IPS-18a (cell line): ENCODE data around the gene BTAF1.
"Not testable (repeated sequence)": the region's sequence is repeated elsewhere in the genome, so short reads cannot be mapped to it uniquely, and the experiment has no call there.

Source experiments
- H3K27ac ChIP-seq: one replicate; pipeline ENCODE4 v1.5.1; 2013; ENCODE audit warnings: low read length
- H3K27me3 ChIP-seq: one replicate; pipeline ENCODE4 v1.6.1; 2013; ENCODE audit warnings: mild to moderate bottlenecking, low read length; ENCODE audit not compliant: control insufficient read depth, insufficient read depth
- H3K36me3 ChIP-seq: one replicate; pipeline ENCODE4 v1.6.1; 2013; ENCODE audit warnings: low read depth, low read length; ENCODE audit not compliant: control insufficient read depth
- H3K4me1 ChIP-seq: one replicate; pipeline ENCODE4 v1.6.1; 2013; ENCODE audit warnings: low read depth, low read length; ENCODE audit not compliant: control insufficient read depth
- H3K4me3 ChIP-seq: one replicate; pipeline ENCODE4 v1.5.1; 2013; ENCODE audit warnings: low read length
- H3K9ac ChIP-seq: one replicate; pipeline ENCODE4 v1.6.1; 2013; ENCODE audit warnings: mild to moderate bottlenecking, low read length, moderate library complexity
- H3K9me3 ChIP-seq: one replicate; pipeline ENCODE4 v1.6.1; 2013; ENCODE audit warnings: low read depth, low read length; ENCODE audit not compliant: control insufficient read depth

The BTAF1 gene

DNA sequence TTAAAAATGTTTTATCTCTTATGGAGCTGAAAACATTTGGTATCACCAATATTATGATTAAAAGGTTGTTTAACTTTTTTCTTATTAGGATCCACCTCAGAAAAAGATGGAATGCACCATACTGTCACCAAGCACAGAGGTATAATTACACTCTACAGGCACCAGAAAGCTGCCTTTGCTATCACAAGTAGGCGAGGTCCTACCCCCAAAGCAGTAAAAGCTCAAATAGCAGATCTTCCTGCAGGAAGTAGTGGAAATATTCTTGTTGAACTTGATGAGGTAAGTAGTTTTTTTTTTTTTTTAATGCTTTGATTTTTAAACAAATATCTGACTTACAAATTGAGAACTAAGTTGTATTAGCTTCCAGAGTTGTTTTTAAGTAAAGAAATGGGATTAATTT, 68.5 kb downstream of the BTAF1 start:
- H3K9ac ChIP-seq: no peak overlapping the region
- no peaks in the 10 kb centered on the region for H3K4me1 ChIP-seq
- H3K27ac ChIP-seq: no peak overlapping the region
- H3K4me3 ChIP-seq: no peak overlapping the region
- H3K27me3 ChIP-seq: no peaks in the 10 kb centered on the region
- peaks cover 67% of the 10 kb centered on the region for H3K36me3 ChIP-seq
- H3K9me3 ChIP-seq: no peaks in the 10 kb centered on the region

DNA sequence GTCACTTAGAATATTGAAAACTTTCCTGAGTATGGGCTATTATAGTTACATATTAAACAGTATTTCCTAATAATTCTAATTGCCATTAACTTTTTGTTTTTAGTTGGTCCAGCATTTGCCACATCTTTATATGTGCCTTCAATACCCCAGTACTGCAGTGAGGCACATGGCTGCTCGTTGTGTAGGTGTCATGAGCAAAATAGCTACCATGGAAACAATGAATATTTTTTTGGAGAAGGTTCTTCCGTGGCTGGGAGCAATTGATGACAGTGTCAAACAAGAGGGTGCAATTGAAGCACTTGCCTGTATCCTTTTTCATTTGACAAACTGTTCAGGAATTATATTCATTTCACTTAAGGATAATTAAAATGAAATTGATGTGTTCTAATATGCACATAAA, 72.7 kb downstream of the BTAF1 start:
- H3K4me3 ChIP-seq: no peak overlapping the region
- H3K4me1 ChIP-seq: no peaks in the 10 kb centered on the region
- H3K9ac ChIP-seq: no peak overlapping the region
- H3K36me3 ChIP-seq: peaks cover 72% of the 10 kb centered on the region
- H3K27ac ChIP-seq: no peak overlapping the region
- no peaks in the 10 kb centered on the region for H3K9me3 ChIP-seq
- no peaks in the 10 kb centered on the region for H3K27me3 ChIP-seq

DNA sequence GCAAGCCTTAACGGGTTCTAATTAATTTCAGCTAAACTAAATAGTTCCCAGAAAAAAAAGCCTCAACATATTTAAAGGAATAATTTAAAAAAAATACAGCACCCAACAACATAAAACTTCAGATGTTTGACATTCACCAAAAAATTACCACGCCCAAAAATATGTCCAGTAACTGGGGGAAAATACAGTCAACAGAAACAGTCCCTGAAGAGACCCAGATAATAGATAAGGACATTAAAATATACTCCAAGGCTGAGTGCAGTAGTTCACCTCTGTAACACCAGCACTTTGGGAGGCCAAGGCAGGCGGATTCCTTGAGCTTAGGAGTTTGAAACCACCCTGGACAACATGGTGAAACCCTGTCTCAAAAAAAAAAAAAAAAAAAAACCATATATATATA, 78.0 kb downstream of the BTAF1 start:
- H3K27me3 ChIP-seq: no peaks in the 10 kb centered on the region
- no peaks in the 10 kb centered on the region for H3K4me1 ChIP-seq
- no peak overlapping the region for H3K27ac ChIP-seq
- no peak overlapping the region for H3K9ac ChIP-seq
- peaks cover 48% of the 10 kb centered on the region for H3K36me3 ChIP-seq
- no peak overlapping the region for H3K4me3 ChIP-seq
- no peaks in the 10 kb centered on the region for H3K9me3 ChIP-seq

- H3K27ac ChIP-seq: no peak overlapping the region
- H3K9ac ChIP-seq: no peak overlapping the region
- no peaks in the 10 kb centered on the region for H3K4me1 ChIP-seq
- H3K4me3 ChIP-seq: no peak overlapping the region
- H3K9me3 ChIP-seq: no peaks in the 10 kb centered on the region
- H3K36me3 ChIP-seq: peaks cover 48% of the 10 kb centered on the region
- H3K27me3 ChIP-seq: no peaks in the 10 kb centered on the region
Measured at GRCh38 chr10:92001995-92002394, 78.4 kb downstream of the BTAF1 start.

GRCh38 chr10:92003258-92003657, 79.7 kb downstream of the BTAF1 start:
- Histone ChIP-seq H3K27ac (no peak overlapping the region), H3K9ac (no peak overlapping the region), H3K27me3 (no peaks in the 10 kb centered on the region), H3K4me3 (no peak overlapping the region), H3K4me1 (no peaks in the 10 kb centered on the region), H3K9me3 (no peaks in the 10 kb centered on the region), H3K36me3 (peaks cover 36% of the 10 kb centered on the region)

DNA sequence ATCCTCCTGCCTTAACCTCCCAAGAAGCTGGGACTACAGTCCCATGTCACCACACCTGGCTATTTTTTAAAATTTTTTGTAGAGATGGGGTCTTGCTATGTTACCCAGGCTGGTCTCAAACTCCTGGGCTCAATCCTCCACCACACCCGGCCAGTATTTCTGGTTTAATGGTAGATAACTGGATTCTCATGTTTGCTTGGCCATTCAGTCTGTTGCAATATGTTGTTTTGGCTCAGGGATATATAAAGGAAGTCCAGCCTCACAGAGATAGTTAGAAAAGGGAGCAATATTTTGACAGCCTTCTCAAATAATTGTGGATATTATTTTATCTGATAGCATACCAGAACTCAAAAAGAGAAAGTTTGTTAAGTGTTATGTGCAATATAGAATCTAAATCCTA, 82.4 kb downstream of the BTAF1 start:
- Histone ChIP-seq H3K9me3 (no peaks in the 10 kb centered on the region), H3K27me3 (no peaks in the 10 kb centered on the region), H3K36me3 (peaks cover 41% of the 10 kb centered on the region), H3K27ac (no peak overlapping the region), H3K4me3 (no peak overlapping the region), H3K4me1 (no peaks in the 10 kb centered on the region), H3K9ac (no peak overlapping the region)

GRCh38 chr10:92009445-92009844, 85.9 kb downstream of the BTAF1 start:
- Histone ChIP-seq H3K9ac (no peak overlapping the region), H3K27ac (no peak overlapping the region), H3K27me3 (no peaks in the 10 kb centered on the region), H3K9me3 (no peaks in the 10 kb centered on the region), H3K4me1 (no peaks in the 10 kb centered on the region), H3K4me3 (no peak overlapping the region), H3K36me3 (peaks cover 48% of the 10 kb centered on the region)

DNA sequence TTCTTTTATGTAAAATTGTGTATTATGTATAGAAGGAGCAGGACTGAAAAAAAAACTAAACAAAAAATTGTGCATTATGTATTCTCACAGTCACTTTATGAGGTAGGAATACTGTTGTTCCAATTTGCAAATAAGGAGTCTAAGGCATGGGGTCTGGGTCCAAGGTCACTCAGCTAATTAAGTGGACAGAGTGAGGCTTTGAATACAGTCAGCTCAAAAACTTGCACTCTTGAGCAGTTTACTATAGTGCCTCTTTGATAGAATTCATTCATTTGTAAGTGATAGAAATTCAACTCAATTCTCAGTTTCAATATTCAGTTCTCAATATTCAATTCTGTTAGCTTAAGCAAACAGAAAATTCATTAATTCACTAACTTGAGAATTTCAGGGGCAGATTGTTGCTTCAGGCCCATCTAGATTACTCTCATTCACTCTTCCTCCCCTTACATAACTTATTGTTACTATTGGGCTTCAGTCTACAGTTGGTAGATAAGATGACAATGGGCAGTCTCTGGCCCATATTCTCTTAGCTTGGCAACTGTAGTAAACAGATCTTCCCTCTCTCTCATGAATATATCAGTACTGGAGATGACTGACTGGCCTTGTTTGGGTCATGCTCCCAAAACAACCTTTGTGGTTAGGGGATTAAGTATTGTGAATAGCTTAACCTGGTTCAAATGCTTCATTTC, 86.6 kb downstream of the BTAF1 start:
- H3K4me1 ChIP-seq: no peaks in the 10 kb centered on the region
- H3K36me3 ChIP-seq: peaks cover 56% of the 10 kb centered on the region
- H3K4me3 ChIP-seq: no peak overlapping the region
- no peaks in the 10 kb centered on the region for H3K27me3 ChIP-seq
- no peak overlapping the region for H3K27ac ChIP-seq
- no peaks in the 10 kb centered on the region for H3K9me3 ChIP-seq
- no peak overlapping the region for H3K9ac ChIP-seq

DNA sequence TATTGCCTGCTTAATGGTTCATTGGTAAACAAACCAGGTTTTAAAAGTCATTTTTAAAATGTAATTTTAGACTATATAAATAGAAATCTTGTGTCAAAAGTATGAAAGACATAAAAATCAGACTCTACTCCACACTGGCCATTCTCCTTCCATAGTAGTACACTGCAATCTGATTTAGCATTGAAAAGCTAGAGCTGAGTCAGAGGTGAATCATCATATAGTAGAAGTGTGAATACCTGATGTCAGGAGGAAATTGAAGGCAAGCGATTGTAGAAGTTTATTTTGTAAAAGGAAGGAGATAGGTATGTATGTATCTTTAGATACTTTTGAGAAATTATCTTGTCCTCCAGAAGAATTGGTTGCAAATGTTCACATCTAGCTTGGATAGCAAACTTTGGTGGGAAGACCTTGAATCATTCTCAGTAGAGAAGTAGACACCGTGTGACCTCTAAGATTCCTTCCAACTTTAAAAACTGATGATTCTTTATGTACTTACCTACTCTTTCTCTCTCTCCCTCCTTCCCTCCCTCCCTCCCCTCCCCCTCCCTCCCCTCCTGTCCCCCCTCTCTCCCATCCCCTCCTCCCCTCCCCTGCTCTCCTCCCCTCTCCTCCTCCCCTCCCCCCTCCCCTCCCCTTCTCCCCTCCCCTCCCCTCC, 88.1 kb downstream of the BTAF1 start:
- Histone ChIP-seq H3K4me1 (no peaks in the 10 kb centered on the region), H3K27me3 (no peaks in the 10 kb centered on the region), H3K9ac (no peak overlapping the region), H3K27ac (no peak overlapping the region), H3K4me3 (no peak overlapping the region), H3K9me3 (no peaks in the 10 kb centered on the region), H3K36me3 (peaks cover 57% of the 10 kb centered on the region)

- H3K36me3 ChIP-seq: peaks cover 68% of the 10 kb centered on the region
- no peaks in the 10 kb centered on the region for H3K4me1 ChIP-seq
- H3K27ac ChIP-seq: no peak overlapping the region
- H3K27me3 ChIP-seq: no peaks in the 10 kb centered on the region
- H3K9ac ChIP-seq: no peak overlapping the region
- H3K4me3 ChIP-seq: no peak overlapping the region
- H3K9me3 ChIP-seq: no peaks in the 10 kb centered on the region
Measured at GRCh38 chr10:92014620-92015019, 91.0 kb downstream of the BTAF1 start.

DNA sequence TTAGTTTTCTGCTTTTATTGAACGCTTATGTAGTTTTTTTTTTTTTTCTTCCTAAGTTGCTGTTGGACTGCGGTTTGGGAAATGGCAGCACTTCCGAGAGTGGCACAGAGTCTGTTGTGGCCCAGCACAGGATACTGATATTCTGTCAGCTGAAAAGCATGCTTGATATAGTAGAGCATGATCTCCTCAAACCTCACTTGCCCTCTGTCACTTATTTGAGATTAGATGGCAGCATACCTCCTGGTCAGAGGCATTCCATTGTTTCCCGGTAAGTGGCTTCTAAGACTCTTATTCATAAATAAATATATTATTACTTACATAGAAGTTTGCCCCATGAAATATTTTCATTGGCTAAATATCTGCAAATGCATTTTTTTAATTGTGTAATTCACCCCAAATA, 101.1 kb downstream of the BTAF1 start:
- Histone ChIP-seq H3K4me1 (no peaks in the 10 kb centered on the region), H3K9ac (no peak overlapping the region), H3K9me3 (no peaks in the 10 kb centered on the region), H3K27me3 (no peaks in the 10 kb centered on the region), H3K36me3 (peaks cover 78% of the 10 kb centered on the region), H3K27ac (no peak overlapping the region), H3K4me3 (no peak overlapping the region)

- H3K36me3 ChIP-seq: peaks cover 76% of the 10 kb centered on the region
- H3K27ac ChIP-seq, H3K9ac ChIP-seq, H3K9me3 ChIP-seq, H3K4me3 ChIP-seq, H3K27me3 ChIP-seq, H3K4me1 ChIP-seq: not testable (repeated sequence)
Measured at GRCh38 chr10:92025340-92025739, 101.8 kb downstream of the BTAF1 start.
